Measurements from ENCODE around the gene TAS1R3. TPM values are rescaled to one million over a fixed set of nuclear protein-coding genes. Genes with fewer than 3 reads are reported as not detected.
A peak's percentile ranks its signal among the peaks of the same experiment; 100 is the strongest.

TAS1R3 gene
- total RNA-seq, 1 donor from 2014 or later = 1.3 TPM

DNA sequence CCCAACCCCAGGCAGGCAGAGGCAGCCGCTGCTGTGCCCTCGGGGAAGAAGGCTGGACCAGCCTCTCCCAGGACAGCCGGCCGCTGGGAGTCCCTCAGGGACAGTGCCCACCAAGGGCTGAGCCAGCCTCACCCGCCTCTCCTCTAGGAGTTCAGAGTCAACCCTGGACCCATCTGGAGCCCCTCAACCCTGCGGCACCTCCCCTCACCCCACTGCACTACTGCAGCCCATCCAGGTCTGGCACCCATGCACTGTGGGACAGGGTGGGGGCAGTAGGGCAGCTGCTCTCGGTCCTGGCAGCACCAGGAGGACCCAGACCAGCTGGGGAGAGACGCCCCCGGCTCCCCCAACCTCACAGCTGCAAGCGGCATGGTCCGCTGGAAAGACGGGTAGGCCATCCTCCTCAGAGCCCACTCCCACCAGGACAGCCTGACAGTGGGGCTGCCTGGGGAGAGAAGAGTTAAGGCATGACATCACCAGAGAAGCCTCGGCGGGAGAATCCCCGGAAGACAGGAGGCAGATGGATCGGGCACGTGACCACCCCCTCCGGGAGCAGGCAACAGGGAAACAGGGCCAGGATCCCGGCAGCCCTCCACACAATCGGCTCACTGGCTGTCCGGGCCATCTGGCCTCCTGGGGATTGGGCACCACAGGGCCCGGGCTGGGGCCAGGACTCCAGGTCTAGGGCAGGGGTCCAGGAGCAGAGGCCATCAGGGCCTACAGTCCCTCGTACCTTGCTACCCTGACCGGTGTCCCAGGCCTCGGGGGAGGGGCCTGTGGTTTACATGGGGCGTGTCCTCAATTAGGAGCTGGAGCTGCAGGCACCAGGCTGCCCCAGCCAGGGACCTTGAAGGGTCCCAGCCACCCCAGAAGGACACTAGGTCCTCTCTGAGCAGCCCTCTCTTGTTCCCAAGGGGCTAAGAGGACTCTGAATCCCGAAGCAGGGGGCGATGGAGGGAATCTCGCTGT is 26.5 kb upstream of the TAS1R3 start:
- peak overlapping the region; percentile 99 for H3K27ac Mint-ChIP-seq (ENCODE audit: unreplicated experiment)
- H3K36me3 Mint-ChIP-seq (ENCODE audit: unreplicated experiment) = no peaks in the 10 kb centered on the region
- TF ChIP-seq CTCF (IDR thresholded peaks at IDR 0.05; ENCODE audit: partially characterized antibody, unreplicated experiment) = no peak
- DNase-seq = peak; percentile 94
- peak overlapping the region; percentile 88 for H3K4me3 Mint-ChIP-seq (ENCODE audit: unreplicated experiment)
- peaks cover 31% of the 10 kb centered on the region for H3K27me3 Mint-ChIP-seq (ENCODE audit: unreplicated experiment)
- peaks cover 24% of the 10 kb centered on the region for H3K9me3 Mint-ChIP-seq (ENCODE audit: unreplicated experiment)
- peaks cover 6% of the 10 kb centered on the region for H3K4me1 Mint-ChIP-seq (ENCODE audit: low read depth, unreplicated experiment)

GRCh38 chr1:1305300-1306069 is 25.6 kb upstream of the TAS1R3 start:
- peak; percentile 78 for DNase-seq
- H3K27ac Mint-ChIP-seq (ENCODE audit: unreplicated experiment) = peak overlapping the region; percentile 99
- H3K36me3 Mint-ChIP-seq (ENCODE audit: unreplicated experiment) = no peaks in the 10 kb centered on the region
- H3K4me3 Mint-ChIP-seq (ENCODE audit: unreplicated experiment) = peak overlapping the region; percentile 97
- TF ChIP-seq CTCF (IDR thresholded peaks at IDR 0.05; ENCODE audit: partially characterized antibody, unreplicated experiment) = no peak
- H3K9me3 Mint-ChIP-seq (ENCODE audit: unreplicated experiment) = peaks cover 21% of the 10 kb centered on the region
- no peaks in the 10 kb centered on the region for H3K4me1 Mint-ChIP-seq (ENCODE audit: low read depth, unreplicated experiment)
- H3K27me3 Mint-ChIP-seq (ENCODE audit: unreplicated experiment) = peaks cover 27% of the 10 kb centered on the region

DNA sequence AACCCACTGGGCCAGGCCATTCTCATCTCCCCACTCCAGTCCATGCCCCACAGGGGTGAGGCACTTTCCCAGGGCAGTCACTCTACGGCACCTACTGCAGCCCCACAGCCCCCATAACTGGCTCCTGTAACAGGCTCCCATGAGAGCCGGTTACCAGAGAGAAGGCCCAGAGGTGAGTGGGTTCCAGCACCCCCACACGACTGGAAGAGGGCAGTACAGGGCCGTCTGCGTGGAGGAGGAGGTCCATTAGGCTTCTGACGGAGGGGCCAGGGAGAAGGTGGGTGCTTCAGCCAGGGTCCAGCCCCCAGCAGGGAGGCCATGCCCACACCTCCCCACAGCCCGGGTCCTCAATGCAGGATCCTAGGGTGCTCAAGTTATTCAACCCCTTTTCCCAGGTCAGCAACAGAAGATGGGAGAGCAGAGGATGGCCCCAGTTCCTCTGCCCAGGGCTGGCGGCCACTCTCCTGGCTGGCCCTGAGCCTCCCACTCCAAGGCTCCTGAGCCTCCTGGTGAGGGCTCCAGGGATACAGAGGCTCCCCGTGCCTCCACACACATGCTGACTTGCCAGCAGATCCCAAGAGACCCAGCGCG is 24.9 kb upstream of the TAS1R3 start:
- Mint-ChIP-seq H3K36me3 (ENCODE audit: unreplicated experiment) (no peaks in the 10 kb centered on the region), H3K9me3 (ENCODE audit: unreplicated experiment) (peaks cover 15% of the 10 kb centered on the region), H3K4me3 (ENCODE audit: unreplicated experiment) (peak overlapping the region; percentile 97), H3K27ac (ENCODE audit: unreplicated experiment) (peak overlapping the region; percentile 99), H3K27me3 (ENCODE audit: unreplicated experiment) (peaks cover 30% of the 10 kb centered on the region), H3K4me1 (ENCODE audit: low read depth, unreplicated experiment) (no peaks in the 10 kb centered on the region)
- TF ChIP-seq CTCF (IDR thresholded peaks at IDR 0.05; ENCODE audit: partially characterized antibody, unreplicated experiment) = no peak
- peak; percentile 51 for DNase-seq

DNA sequence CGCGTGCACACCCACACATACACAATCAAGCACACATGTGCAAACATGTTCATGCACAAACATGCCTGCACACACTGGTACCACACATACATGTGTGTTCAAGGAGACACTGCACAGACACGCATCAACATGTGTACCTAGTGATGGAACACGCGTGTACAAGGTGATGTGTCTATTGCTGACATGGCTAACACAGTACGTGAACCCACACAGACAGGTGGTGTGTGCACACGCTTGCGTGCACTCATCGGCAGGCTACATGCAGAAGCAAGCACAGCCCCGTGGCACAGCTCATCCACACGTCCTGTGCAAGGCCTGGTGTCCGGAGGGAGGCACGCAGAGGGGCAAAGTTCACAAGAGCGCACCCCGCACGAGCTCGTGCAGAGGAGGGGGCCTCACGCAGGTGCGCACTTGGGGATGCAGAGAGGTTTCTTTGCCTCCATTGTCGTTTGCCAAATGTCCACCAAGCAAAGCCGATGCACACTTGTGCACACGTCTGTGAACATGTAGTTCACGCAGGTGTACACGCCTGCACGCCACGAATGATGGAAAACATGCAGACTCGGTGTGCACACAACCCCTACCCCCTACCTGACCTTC is 24.3 kb upstream of the TAS1R3 start:
- no peaks in the 10 kb centered on the region for H3K36me3 Mint-ChIP-seq (ENCODE audit: unreplicated experiment)
- H3K4me3 Mint-ChIP-seq (ENCODE audit: unreplicated experiment) = peak overlapping the region; percentile 97
- H3K4me1 Mint-ChIP-seq (ENCODE audit: low read depth, unreplicated experiment) = no peaks in the 10 kb centered on the region
- TF ChIP-seq CTCF (IDR thresholded peaks at IDR 0.05; ENCODE audit: partially characterized antibody, unreplicated experiment) = no peak
- no peak for DNase-seq
- peak overlapping the region; percentile 99 for H3K27ac Mint-ChIP-seq (ENCODE audit: unreplicated experiment)
- H3K27me3 Mint-ChIP-seq (ENCODE audit: unreplicated experiment) = peaks cover 26% of the 10 kb centered on the region
- H3K9me3 Mint-ChIP-seq (ENCODE audit: unreplicated experiment) = peaks cover 13% of the 10 kb centered on the region
